NT2/D1 (cell line): ENCODE data around the gene XPC.

Source experiments
- SUZ12 ChIP-seq: IDR thresholded peaks from 2 replicates; pipeline ENCODE4 v1.6.1; 2011; ENCODE audit not compliant: insufficient read length, insufficient read depth; ENCODE audit errors: extremely low read depth
- YY1 ChIP-seq: IDR thresholded peaks from 2 replicates; pipeline ENCODE4 v1.6.1; 2011; ENCODE audit not compliant: insufficient read length, insufficient read depth
- ZNF274 ChIP-seq: IDR thresholded peaks from 2 replicates; pipeline ENCODE4 v1.6.1; 2011; ENCODE audit warnings: mild to moderate bottlenecking, low read depth, low read length

DNA sequence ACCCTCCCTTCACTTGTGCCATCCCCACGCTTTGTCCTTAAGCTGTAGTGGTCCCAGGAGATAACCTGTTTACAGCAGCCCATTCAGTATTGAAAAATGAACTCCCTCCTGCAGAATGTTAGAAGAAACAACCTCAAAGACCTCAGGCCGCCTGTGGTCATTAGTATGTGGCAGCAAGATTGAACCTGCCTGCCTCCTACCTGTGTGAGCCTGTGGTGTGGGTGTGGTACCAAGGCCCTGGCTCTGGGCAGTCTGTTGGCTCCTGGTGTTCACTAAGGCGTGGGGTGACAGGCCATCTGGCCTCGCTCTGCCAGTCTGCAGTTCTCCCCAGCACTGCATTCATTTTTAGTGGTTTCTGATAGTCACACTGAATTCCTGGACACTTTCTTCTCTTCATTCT, 21.2 kb upstream of the XPC start:
- TF ChIP-seq YY1 (no peak), SUZ12 (no peak), ZNF274 (no peak)
